ENCODE data around the gene SPDYE18. TPM values are rescaled to one million over a fixed set of nuclear protein-coding genes. Genes with fewer than 3 reads are reported as not detected.

Gene SPDYE18
- total RNA-seq: not detected in 2 replicates

GRCh38 chr7:77062557-77062956 lies at the start of gene SPDYE18:
Gene SPDYE18 (minus strand): TSS chr7:77062558. CDS start chr7:77060512, 2,046 bp downstream.

GRCh38 chr7:77032261-77032660 lies 30.1 kb downstream of the SPDYE18 start, which contains the start of gene SPDYE17:
Gene SPDYE17 (minus strand): TSS chr7:77032361. CDS start chr7:77030570, 1,791 bp downstream.

Other genes with a start within 250 kb of the SPDYE18 start
- gene SPDYE17, start 30.2 kb downstream of the SPDYE18 start, total RNA-seq: not detected in 2 replicates
- gene CCDC146, start 60.1 kb upstream of the SPDYE18 start, total RNA-seq: 0.33 and 0.63 TPM in 2 replicates
- under 0.01 TPM in 1 of 2 replicates, not detected in the other for gene FGL2, start 137.3 kb upstream of the SPDYE18 start, total RNA-seq

Data from mesangial cell (primary cell).